ENCODE results near the gene CYP2S1. TPM values are rescaled to one million over a fixed set of nuclear protein-coding genes. Genes with fewer than 3 reads are reported as not detected.

Gene CYP2S1
- total RNA-seq, 1 experiment from 2014 or later: not detected

- Histone ChIP-seq H3K36me3 (ENCODE audit: insufficient read depth, low read length) (no peaks in the 10 kb centered on the region), H3K9ac (ENCODE audit: low read length) (no peak overlapping the region), H3K4me1 (ENCODE audit: low read length) (no peaks in the 10 kb centered on the region), H3K4me2 (ENCODE audit: low read depth, low read length, poor library complexity, severe bottlenecking) (no peak overlapping the region), H2AFZ (ENCODE audit: low read length) (no peak overlapping the region), H3K4me3 (ENCODE audit: low read length) (no peak overlapping the region), H3K27ac (ENCODE audit: low read length) (no peak overlapping the region), H3K27me3 (ENCODE audit: low read length) (no peaks in the 10 kb centered on the region), H3K9me3 (ENCODE audit: low read length) (no peaks in the 10 kb centered on the region), H3K9me2 (replicated peaks; ENCODE audit: insufficient read depth, low read length) (no peaks in the 10 kb centered on the region), H3K79me2 (ENCODE audit: low read length) (no peaks in the 10 kb centered on the region), H4K20me1 (ENCODE audit: insufficient read depth, low read depth, low read length) (no peaks in the 10 kb centered on the region)
- DNase-seq: no peak
Observed at GRCh38 chr19:41239363-41239762, 46.3 kb downstream of the CYP2S1 start.

- no peaks in the 10 kb centered on the region for H3K9me2 ChIP-seq (replicated peaks; ENCODE audit: insufficient read depth, low read length)
- H3K4me3 ChIP-seq (ENCODE audit: low read length): no peak overlapping the region
- no peaks in the 10 kb centered on the region for H3K4me1 ChIP-seq (ENCODE audit: low read length)
- no peak overlapping the region for H3K9ac ChIP-seq (ENCODE audit: low read length)
- no peak overlapping the region for H3K27ac ChIP-seq (ENCODE audit: low read length)
- no peaks in the 10 kb centered on the region for H3K9me3 ChIP-seq (ENCODE audit: low read length)
- no peaks in the 10 kb centered on the region for H4K20me1 ChIP-seq (ENCODE audit: insufficient read depth, low read depth, low read length)
- no peak overlapping the region for H3K4me2 ChIP-seq (ENCODE audit: low read depth, low read length, poor library complexity, severe bottlenecking)
- no peaks in the 10 kb centered on the region for H3K27me3 ChIP-seq (ENCODE audit: low read length)
- no peaks in the 10 kb centered on the region for H3K79me2 ChIP-seq (ENCODE audit: low read length)
- no peaks in the 10 kb centered on the region for H3K36me3 ChIP-seq (ENCODE audit: insufficient read depth, low read length)
- H2AFZ ChIP-seq (ENCODE audit: low read length): no peak overlapping the region
- no peak for DNase-seq
Observed at GRCh38 chr19:41239961-41240574, 47.0 kb downstream of the CYP2S1 start.

- no peak overlapping the region for H3K4me3 ChIP-seq (ENCODE audit: low read length)
- H3K9ac ChIP-seq (ENCODE audit: low read length): no peak overlapping the region
- no peak for DNase-seq
- no peak overlapping the region for H3K4me2 ChIP-seq (ENCODE audit: low read depth, low read length, poor library complexity, severe bottlenecking)
- no peak overlapping the region for H3K27ac ChIP-seq (ENCODE audit: low read length)
- H3K4me1 ChIP-seq (ENCODE audit: low read length): no peaks in the 10 kb centered on the region
- no peaks in the 10 kb centered on the region for H3K36me3 ChIP-seq (ENCODE audit: insufficient read depth, low read length)
- no peaks in the 10 kb centered on the region for H3K9me3 ChIP-seq (ENCODE audit: low read length)
- no peaks in the 10 kb centered on the region for H4K20me1 ChIP-seq (ENCODE audit: insufficient read depth, low read depth, low read length)
- H3K9me2 ChIP-seq (replicated peaks; ENCODE audit: insufficient read depth, low read length): no peaks in the 10 kb centered on the region
- H3K27me3 ChIP-seq (ENCODE audit: low read length): no peaks in the 10 kb centered on the region
- no peak overlapping the region for H2AFZ ChIP-seq (ENCODE audit: low read length)
- H3K79me2 ChIP-seq (ENCODE audit: low read length): no peaks in the 10 kb centered on the region
Observed at GRCh38 chr19:41241859-41242258, 48.8 kb downstream of the CYP2S1 start.

GRCh38 chr19:41244117-41244516 lies 51.1 kb downstream of the CYP2S1 start:
- Histone ChIP-seq H3K4me2 (ENCODE audit: low read depth, low read length, poor library complexity, severe bottlenecking) (no peak overlapping the region), H2AFZ (ENCODE audit: low read length) (no peak overlapping the region), H3K4me1 (ENCODE audit: low read length) (no peaks in the 10 kb centered on the region), H3K27ac (ENCODE audit: low read length) (no peak overlapping the region), H3K9me3 (ENCODE audit: low read length) (no peaks in the 10 kb centered on the region), H3K9me2 (replicated peaks; ENCODE audit: insufficient read depth, low read length) (no peaks in the 10 kb centered on the region), H3K9ac (ENCODE audit: low read length) (no peak overlapping the region), H3K27me3 (ENCODE audit: low read length) (no peaks in the 10 kb centered on the region), H4K20me1 (ENCODE audit: insufficient read depth, low read depth, low read length) (no peaks in the 10 kb centered on the region), H3K79me2 (ENCODE audit: low read length) (no peaks in the 10 kb centered on the region), H3K36me3 (ENCODE audit: insufficient read depth, low read length) (no peaks in the 10 kb centered on the region), H3K4me3 (ENCODE audit: low read length) (no peak overlapping the region)
- no peak for DNase-seq

- Histone ChIP-seq H3K79me2 (ENCODE audit: low read length) (no peaks in the 10 kb centered on the region), H3K27me3 (ENCODE audit: low read length) (no peaks in the 10 kb centered on the region), H3K9me3 (ENCODE audit: low read length) (no peaks in the 10 kb centered on the region), H3K36me3 (ENCODE audit: insufficient read depth, low read length) (no peaks in the 10 kb centered on the region), H3K4me2 (ENCODE audit: low read depth, low read length, poor library complexity, severe bottlenecking) (no peak overlapping the region), H3K4me1 (ENCODE audit: low read length) (no peaks in the 10 kb centered on the region), H2AFZ (ENCODE audit: low read length) (no peak overlapping the region), H4K20me1 (ENCODE audit: insufficient read depth, low read depth, low read length) (no peaks in the 10 kb centered on the region), H3K27ac (ENCODE audit: low read length) (no peak overlapping the region), H3K9ac (ENCODE audit: low read length) (no peak overlapping the region), H3K9me2 (replicated peaks; ENCODE audit: insufficient read depth, low read length) (no peaks in the 10 kb centered on the region), H3K4me3 (ENCODE audit: low read length) (no peak overlapping the region)
- DNase-seq: no peak
Observed at GRCh38 chr19:41245843-41246242, 52.8 kb downstream of the CYP2S1 start.

- Histone ChIP-seq H3K36me3 (ENCODE audit: insufficient read depth, low read length) (no peaks in the 10 kb centered on the region), H3K27me3 (ENCODE audit: low read length) (no peaks in the 10 kb centered on the region), H3K27ac (ENCODE audit: low read length) (no peak overlapping the region), H3K4me2 (ENCODE audit: low read depth, low read length, poor library complexity, severe bottlenecking) (no peak overlapping the region), H3K9me3 (ENCODE audit: low read length) (no peaks in the 10 kb centered on the region), H3K4me3 (ENCODE audit: low read length) (no peak overlapping the region), H3K9me2 (replicated peaks; ENCODE audit: insufficient read depth, low read length) (no peaks in the 10 kb centered on the region), H2AFZ (ENCODE audit: low read length) (no peak overlapping the region), H3K9ac (ENCODE audit: low read length) (no peak overlapping the region), H3K4me1 (ENCODE audit: low read length) (no peaks in the 10 kb centered on the region), H3K79me2 (ENCODE audit: low read length) (no peaks in the 10 kb centered on the region), H4K20me1 (ENCODE audit: insufficient read depth, low read depth, low read length) (no peaks in the 10 kb centered on the region)
- DNase-seq: no peak
Observed at GRCh38 chr19:41248895-41249294, 55.9 kb downstream of the CYP2S1 start.

- Histone ChIP-seq H3K79me2 (ENCODE audit: low read length) (no peaks in the 10 kb centered on the region), H3K9me3 (ENCODE audit: low read length) (no peaks in the 10 kb centered on the region), H3K9me2 (replicated peaks; ENCODE audit: insufficient read depth, low read length) (no peaks in the 10 kb centered on the region), H3K4me1 (ENCODE audit: low read length) (no peaks in the 10 kb centered on the region), H3K4me3 (ENCODE audit: low read length) (no peak overlapping the region), H3K4me2 (ENCODE audit: low read depth, low read length, poor library complexity, severe bottlenecking) (no peak overlapping the region), H3K27ac (ENCODE audit: low read length) (no peak overlapping the region), H3K36me3 (ENCODE audit: insufficient read depth, low read length) (no peaks in the 10 kb centered on the region), H3K9ac (ENCODE audit: low read length) (no peak overlapping the region), H3K27me3 (ENCODE audit: low read length) (no peaks in the 10 kb centered on the region), H4K20me1 (ENCODE audit: insufficient read depth, low read depth, low read length) (no peaks in the 10 kb centered on the region), H2AFZ (ENCODE audit: low read length) (no peak overlapping the region)
- DNase-seq: no peak
Observed at GRCh38 chr19:41249707-41250423, 56.8 kb downstream of the CYP2S1 start.

GRCh38 chr19:41253660-41254059 lies 60.6 kb downstream of the CYP2S1 start:
- H3K9ac ChIP-seq (ENCODE audit: low read length): no peak overlapping the region
- H2AFZ ChIP-seq (ENCODE audit: low read length): no peak overlapping the region
- H3K27ac ChIP-seq (ENCODE audit: low read length): no peak overlapping the region
- H3K36me3 ChIP-seq (ENCODE audit: insufficient read depth, low read length): no peaks in the 10 kb centered on the region
- no peaks in the 10 kb centered on the region for H3K9me2 ChIP-seq (replicated peaks; ENCODE audit: insufficient read depth, low read length)
- H4K20me1 ChIP-seq (ENCODE audit: insufficient read depth, low read depth, low read length): no peaks in the 10 kb centered on the region
- no peak overlapping the region for H3K4me2 ChIP-seq (ENCODE audit: low read depth, low read length, poor library complexity, severe bottlenecking)
- no peaks in the 10 kb centered on the region for H3K79me2 ChIP-seq (ENCODE audit: low read length)
- H3K4me3 ChIP-seq (ENCODE audit: low read length): no peak overlapping the region
- no peak for DNase-seq
- H3K27me3 ChIP-seq (ENCODE audit: low read length): no peaks in the 10 kb centered on the region
- no peaks in the 10 kb centered on the region for H3K4me1 ChIP-seq (ENCODE audit: low read length)
- H3K9me3 ChIP-seq (ENCODE audit: low read length): no peaks in the 10 kb centered on the region
